HEK293 (cell line): ENCODE results near the gene FOSL1.

Experiments
- BCL11A ChIP-seq: fragments of 450-650 bp; formaldehyde crosslinking; IDR thresholded peaks from 2 replicates; pipeline ENCODE4 v1.5.1; 2016; ENCODE audit warnings: low read depth, missing biosample characterization, missing genetic modification characterization
- BCL11B ChIP-seq: fragments of 450-650 bp; formaldehyde crosslinking; IDR thresholded peaks from 2 replicates; pipeline ENCODE4 v1.5.1; 2016; ENCODE audit warnings: low read depth, missing biosample characterization, missing genetic modification characterization
- GFI1B ChIP-seq: fragments of 450-650 bp; formaldehyde crosslinking; IDR thresholded peaks from 2 replicates; pipeline ENCODE4 v1.5.1; 2016; ENCODE audit warnings: missing biosample characterization, missing genetic modification characterization
- GLI4 ChIP-seq: fragments of 450-650 bp; formaldehyde crosslinking; IDR thresholded peaks from 2 replicates; pipeline ENCODE4 v1.5.1; 2016; ENCODE audit warnings: missing biosample characterization, missing genetic modification characterization
- HOXA7 ChIP-seq: sonication (generic); formaldehyde crosslinking; IDR thresholded peaks from 2 replicates; pipeline ENCODE4 v1.8.1; 2022; ENCODE audit warnings: missing genetic modification reagents, borderline replicate concordance
- KLF1 ChIP-seq: fragments of 450-650 bp; formaldehyde crosslinking; IDR thresholded peaks from 2 replicates; pipeline ENCODE4 v1.5.1; 2016; ENCODE audit warnings: missing biosample characterization, missing genetic modification characterization
- PBX3 ChIP-seq: sonication (generic); formaldehyde crosslinking; IDR thresholded peaks from 2 replicates; pipeline ENCODE4 v1.8.1; 2022; ENCODE audit warnings: mild to moderate bottlenecking, moderate library complexity, missing genetic modification reagents
- SCRT1 ChIP-seq: fragments of 450-650 bp; formaldehyde crosslinking; IDR thresholded peaks from 2 replicates; pipeline ENCODE4 v1.5.1; 2016; ENCODE audit warnings: missing biosample characterization, missing genetic modification characterization, borderline replicate concordance
- SP2 ChIP-seq: fragments of 450-650 bp; formaldehyde crosslinking; IDR thresholded peaks from 2 replicates; pipeline ENCODE4 v1.5.1; 2016; ENCODE audit warnings: missing biosample characterization, missing genetic modification characterization
- ZBTB11 ChIP-seq: fragments of 450-650 bp; formaldehyde crosslinking; conservative IDR thresholded peaks from 2 replicates; pipeline ENCODE4 v1.5.1; 2016; ENCODE audit warnings: low read depth, missing biosample characterization, missing genetic modification characterization
- ZBTB44 ChIP-seq: fragments of 450-650 bp; IDR thresholded peaks from 2 replicates; pipeline ENCODE4 v1.5.1; 2018; ENCODE audit warnings: missing biosample characterization, mild to moderate bottlenecking, missing genetic modification characterization
- ZBTB7A ChIP-seq: fragments of 450-650 bp; formaldehyde crosslinking; IDR thresholded peaks from 2 replicates; pipeline ENCODE4 v1.5.1; 2016; ENCODE audit warnings: low read depth, missing biosample characterization, missing genetic modification characterization
- ZNF10 ChIP-seq: fragments of 450-650 bp; formaldehyde crosslinking; IDR thresholded peaks from 2 replicates; pipeline ENCODE4 v1.5.1; 2017; ENCODE audit warnings: missing biosample characterization, missing genetic modification characterization
- ZNF202 ChIP-seq: fragments of 450-650 bp; formaldehyde crosslinking; IDR thresholded peaks from 2 replicates; pipeline ENCODE4 v1.5.1; 2016; ENCODE audit warnings: missing biosample characterization, missing genetic modification characterization, borderline replicate concordance
- ZNF221 ChIP-seq: fragments of 450-650 bp; formaldehyde crosslinking; IDR thresholded peaks from 2 replicates; pipeline ENCODE4 v1.5.1; 2017; ENCODE audit warnings: missing biosample characterization, missing genetic modification characterization, borderline replicate concordance
- ZNF239 ChIP-seq: fragments of 450-650 bp; formaldehyde crosslinking; IDR thresholded peaks from 2 replicates; pipeline ENCODE4 v1.5.1; 2016; ENCODE audit warnings: missing biosample characterization, missing genetic modification characterization
- ZNF311 ChIP-seq: fragments of 450-650 bp; formaldehyde crosslinking; IDR thresholded peaks from 2 replicates; pipeline ENCODE4 v1.5.1; 2017; ENCODE audit warnings: missing biosample characterization, missing genetic modification characterization, borderline replicate concordance
- ZNF362 ChIP-seq: fragments of 450-650 bp; formaldehyde crosslinking; IDR thresholded peaks from 2 replicates; pipeline ENCODE4 v1.5.1; 2016; ENCODE audit warnings: missing biosample characterization, missing genetic modification characterization
- ZNF391 ChIP-seq: fragments of 450-650 bp; formaldehyde crosslinking; IDR thresholded peaks from 2 replicates; pipeline ENCODE4 v1.5.1; 2016; ENCODE audit warnings: low read depth, missing biosample characterization, missing genetic modification characterization, borderline replicate concordance
- ZNF394 ChIP-seq: fragments of 450-650 bp; formaldehyde crosslinking; IDR thresholded peaks from 2 replicates; pipeline ENCODE4 v1.5.1; 2016; ENCODE audit warnings: missing biosample characterization, missing genetic modification characterization, mild to moderate bottlenecking, moderate library complexity, borderline replicate concordance
- ZNF416 ChIP-seq: fragments of 450-650 bp; formaldehyde crosslinking; IDR thresholded peaks from 2 replicates; pipeline ENCODE4 v1.5.1; 2016; ENCODE audit warnings: missing biosample characterization, missing genetic modification characterization
- ZNF510 ChIP-seq: fragments of 450-650 bp; formaldehyde crosslinking; IDR thresholded peaks from 2 replicates; pipeline ENCODE4 v1.5.1; 2018; ENCODE audit warnings: mild to moderate bottlenecking, missing genetic modification characterization, missing biosample characterization; ENCODE audit not compliant: insufficient replicate concordance
- ZNF513 ChIP-seq: fragments of 450-650 bp; IDR thresholded peaks from 2 replicates; pipeline ENCODE4 v1.5.1; 2018; ENCODE audit warnings: missing biosample characterization, missing genetic modification characterization
- ZNF530 ChIP-seq: fragments of 450-650 bp; formaldehyde crosslinking; IDR thresholded peaks from 2 replicates; pipeline ENCODE4 v1.5.1; 2016; ENCODE audit warnings: low read depth, missing biosample characterization, missing genetic modification characterization
- ZNF610 ChIP-seq: fragments of 450-650 bp; formaldehyde crosslinking; IDR thresholded peaks from 2 replicates; pipeline ENCODE4 v1.5.1; 2016; ENCODE audit warnings: missing biosample characterization, missing genetic modification characterization, borderline replicate concordance
- ZNF664 ChIP-seq: fragments of 450-650 bp; formaldehyde crosslinking; IDR thresholded peaks from 2 replicates; pipeline ENCODE4 v1.5.1; 2016; ENCODE audit warnings: missing biosample characterization, missing genetic modification characterization
- ZNF677 ChIP-seq: fragments of 450-650 bp; IDR thresholded peaks from 2 replicates; pipeline ENCODE4 v1.5.0; 2018; ENCODE audit warnings: missing biosample characterization, mild to moderate bottlenecking, missing genetic modification characterization, moderate library complexity
- ZNF707 ChIP-seq: fragments of 450-650 bp; formaldehyde crosslinking; IDR thresholded peaks from 2 replicates; pipeline ENCODE4 v1.5.1; 2016; ENCODE audit warnings: missing biosample characterization, missing genetic modification characterization
- ZNF747 ChIP-seq: fragments of 450-650 bp; formaldehyde crosslinking; IDR thresholded peaks from 2 replicates; pipeline ENCODE4 v1.5.1; 2016; ENCODE audit warnings: missing biosample characterization, missing genetic modification characterization
- ZNF791 ChIP-seq: fragments of 450-650 bp; formaldehyde crosslinking; IDR thresholded peaks from 2 replicates; pipeline ENCODE4 v1.5.1; 2016; ENCODE audit warnings: missing biosample characterization, missing genetic modification characterization
- ZNF830 ChIP-seq: fragments of 450-650 bp; IDR thresholded peaks from 2 replicates; pipeline ENCODE4 v1.5.0; 2018; ENCODE audit warnings: missing biosample characterization, missing genetic modification characterization, low read depth, mild to moderate bottlenecking, moderate library complexity
- ZSCAN16 ChIP-seq: fragments of 450-650 bp; formaldehyde crosslinking; IDR thresholded peaks from 2 replicates; pipeline ENCODE4 v1.5.1; 2016; ENCODE audit warnings: missing biosample characterization, missing genetic modification characterization
- ZSCAN23 ChIP-seq: fragments of 450-650 bp; formaldehyde crosslinking; IDR thresholded peaks from 2 replicates; pipeline ENCODE4 v1.5.1; 2016; ENCODE audit warnings: missing biosample characterization, missing genetic modification characterization

Gene FOSL1

GRCh38 chr11:65919141-65919572 is 19.0 kb upstream of the FOSL1 start, which contains the start of gene DRAP1 (continued):
- TF ChIP-seq KLF1 (tag by site-specific recombination) (peak; percentile 52), ZNF221 (tag by site-specific recombination) (peak; percentile 99; the same call in 1 of the 2 replicates), ZBTB7A (tag by site-specific recombination) (peak; percentile 65; the same call in 1 of the 2 replicates), ZNF830 (tag by site-specific recombination) (peak; percentile 81), ZNF362 (no peak), ZNF513 (tag by site-specific recombination) (no peak; the same call in 1 of the 2 replicates), ZNF391 (tag by site-specific recombination) (0 out of 2 replicates have a peak, but pooled peaks have one; percentile 57), ZSCAN16 (no peak), ZNF394 (no peak), BCL11A (tag by site-specific recombination) (no peak), ZNF10 (tag by site-specific recombination) (no peak), ZNF530 (tag by site-specific recombination) (no peak), ZNF610 (no peak), ZNF416 (tag by site-specific recombination) (no peak), ZBTB44 (tag by site-specific recombination) (peak; percentile 96), ZBTB11 (tag by site-specific recombination) (0 out of 2 replicates have a peak, but pooled peaks have one; percentile 15), ZSCAN23 (tag by site-specific recombination) (no peak), ZNF707 (tag by site-specific recombination) (no peak), ZNF510 (no peak), GLI4 (no peak), ZNF239 (tag by site-specific recombination) (no peak), ZNF664 (tag by site-specific recombination) (no peak), PBX3 (CRISPR knock-in tag) (peak; percentile 29), GFI1B (tag by site-specific recombination) (no peak), HOXA7 (CRISPR knock-in tag) (no peak), SCRT1 (tag by site-specific recombination) (no peak), ZNF677 (tag by site-specific recombination) (peak; percentile 85), ZNF311 (tag by site-specific recombination) (no peak), ZNF747 (tag by site-specific recombination) (no peak), SP2 (peak; percentile 50), ZNF202 (tag by site-specific recombination) (no peak), BCL11B (tag by site-specific recombination) (0 out of 2 replicates have a peak, but pooled peaks have one; percentile 44), ZNF791 (tag by site-specific recombination) (no peak)
